Stimulated activated effector memory CD8-positive, alpha-beta T cell treated with anti-CD3 and anti-CD28 coated beads, Interleukin-12 subunit alpha, Interleukin-12 subunit beta, amount 100 ng/mL, for 72 hours (primary cell): Measurements from ENCODE around the gene KLHL1.

ENCODE experiments used
- ATAC-seq: fragments of 150-1000 bp; cut with Tn5 transposase; 2 replicates; pipeline ENCODE4 v1.10.0; 2021
- DNase-seq, 2 donors: peaks; one replicate each; pipeline ENCODE4 v3.0.0; 2021 to 2022; ENCODE audit warnings: low spot score in 2 of 2
- H3K27ac Mint-ChIP-seq: one replicate; pipeline ENCODE4 v1.8.0; 2022; ENCODE audit warnings: mild to moderate bottlenecking, mixed read lengths
- H3K36me3 Mint-ChIP-seq: one replicate; pipeline ENCODE4 v1.8.0; 2022; ENCODE audit warnings: mild to moderate bottlenecking, mixed read lengths
- H3K4me1 Mint-ChIP-seq: one replicate; pipeline ENCODE4 v1.8.0; 2022; ENCODE audit warnings: mixed read lengths
- H3K4me3 Mint-ChIP-seq: one replicate; pipeline ENCODE4 v1.8.0; 2022; ENCODE audit warnings: mild to moderate bottlenecking, mixed read lengths
- H3K9me3 Mint-ChIP-seq: one replicate; pipeline ENCODE4 v1.8.0; 2022; ENCODE audit warnings: mixed read lengths

The KLHL1 gene

DNA sequence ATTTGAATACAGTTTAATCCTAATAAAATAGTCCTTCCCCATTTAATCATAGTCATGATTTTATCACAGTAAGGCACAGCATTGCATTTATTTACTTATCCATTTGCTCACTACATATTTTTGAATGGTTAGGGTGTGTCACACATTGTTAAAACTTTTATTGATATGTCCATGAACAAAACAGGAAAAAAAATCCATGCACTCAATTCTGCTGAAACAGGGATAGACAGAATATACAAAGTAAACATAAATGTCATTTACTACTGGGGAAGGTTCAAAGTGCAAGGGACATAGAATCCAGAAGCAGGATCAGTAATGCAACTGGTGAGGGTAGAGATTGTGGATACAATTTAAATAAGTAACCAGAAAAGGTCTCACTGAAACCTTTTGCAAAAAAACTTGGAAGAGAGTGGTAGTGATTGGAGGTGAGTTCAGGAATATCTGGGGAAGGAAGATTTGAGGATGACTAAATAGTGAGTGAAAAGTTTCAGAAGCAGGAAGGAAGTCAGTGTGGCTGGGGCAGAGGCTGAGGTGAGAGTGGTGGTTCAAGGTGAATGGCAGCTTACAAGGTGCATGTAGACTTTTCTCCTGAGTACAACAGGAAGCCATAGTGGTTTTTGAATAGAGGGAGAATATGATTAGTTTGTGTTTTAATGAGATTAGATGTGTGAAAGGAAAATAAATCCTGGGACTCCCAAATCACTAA is 387.8 kb downstream of the KLHL1 start:
- ATAC-seq (no peak), DNase-seq (no peak)
- Mint-ChIP-seq H3K27ac (no peak overlapping the region), H3K36me3 (no peaks in the 10 kb centered on the region), H3K9me3 (peaks cover 10% of the 10 kb centered on the region), H3K4me3 (no peak overlapping the region), H3K4me1 (no peaks in the 10 kb centered on the region)

DNA sequence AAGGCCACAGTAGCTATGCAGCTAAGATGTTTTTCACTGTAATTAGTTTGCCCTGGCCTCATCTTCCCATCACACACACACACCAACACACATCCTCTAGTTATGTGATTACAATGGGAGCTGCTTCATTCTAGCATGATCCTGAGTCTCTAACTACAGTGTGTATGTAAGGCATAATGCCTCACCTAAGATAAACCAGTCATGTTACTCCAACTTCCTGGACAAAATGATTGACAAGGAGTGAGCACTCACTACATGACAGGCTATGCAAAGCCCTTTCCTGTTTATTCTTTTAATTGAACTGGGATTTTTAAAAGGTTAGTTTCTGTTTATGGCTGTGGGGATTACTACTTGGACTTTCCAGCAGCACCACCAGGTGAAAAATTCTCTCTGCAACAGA is 401.4 kb downstream of the KLHL1 start:
- no peak overlapping the region for H3K4me3 Mint-ChIP-seq
- DNase-seq (no peak), ATAC-seq (no peak)
- no peaks in the 10 kb centered on the region for H3K36me3 Mint-ChIP-seq
- no peak overlapping the region for H3K27ac Mint-ChIP-seq
- peaks cover 7% of the 10 kb centered on the region for H3K9me3 Mint-ChIP-seq
- H3K4me1 Mint-ChIP-seq: no peaks in the 10 kb centered on the region

DNA sequence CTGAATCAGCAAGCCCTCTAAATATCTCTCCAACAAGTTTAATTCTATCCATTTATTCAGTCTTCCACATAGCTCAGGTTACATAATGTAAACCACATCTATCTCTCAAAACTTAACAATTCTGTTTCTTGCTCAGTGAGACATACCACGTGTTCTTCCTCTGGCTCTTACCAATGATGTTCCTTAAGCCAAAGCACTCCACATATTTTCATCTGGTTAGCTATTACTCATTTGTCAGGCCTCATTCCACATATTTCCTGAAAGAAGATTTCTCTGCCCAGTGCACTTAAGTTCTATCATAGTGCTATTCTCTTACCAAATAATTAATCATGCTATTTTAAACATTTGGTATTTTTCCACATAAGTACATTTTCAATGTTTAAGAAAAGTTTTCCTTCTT is 403.9 kb downstream of the KLHL1 start:
- Mint-ChIP-seq H3K36me3 (no peaks in the 10 kb centered on the region), H3K9me3 (peaks cover 10% of the 10 kb centered on the region), H3K4me1 (no peaks in the 10 kb centered on the region), H3K27ac (no peak overlapping the region), H3K4me3 (no peak overlapping the region)
- DNase-seq: no peak
- ATAC-seq: no peak

DNA sequence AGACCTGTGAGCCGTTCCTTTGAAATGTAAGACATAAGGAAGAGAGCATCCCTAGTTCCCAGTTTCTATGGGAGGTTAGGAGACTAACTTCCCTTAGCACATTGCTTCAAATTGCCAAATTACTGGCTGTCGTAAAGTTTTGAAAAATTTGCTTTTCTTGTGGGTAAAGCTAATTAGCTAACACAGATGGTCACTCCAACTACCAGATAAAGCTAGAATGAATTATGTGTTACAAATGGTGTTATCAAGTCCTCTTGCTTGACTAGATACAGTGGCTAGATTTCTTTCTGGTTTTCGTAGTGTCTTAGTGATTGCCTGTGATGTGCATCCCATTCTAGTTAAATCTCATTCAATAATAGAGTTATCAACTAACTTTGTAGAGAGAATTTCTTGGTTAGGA is 417.3 kb downstream of the KLHL1 start:
- Mint-ChIP-seq H3K36me3 (no peaks in the 10 kb centered on the region), H3K27ac (no peak overlapping the region), H3K4me1 (no peaks in the 10 kb centered on the region), H3K4me3 (no peak overlapping the region), H3K9me3 (peaks cover 4% of the 10 kb centered on the region)
- ATAC-seq (no peak), DNase-seq (no peak)

DNA sequence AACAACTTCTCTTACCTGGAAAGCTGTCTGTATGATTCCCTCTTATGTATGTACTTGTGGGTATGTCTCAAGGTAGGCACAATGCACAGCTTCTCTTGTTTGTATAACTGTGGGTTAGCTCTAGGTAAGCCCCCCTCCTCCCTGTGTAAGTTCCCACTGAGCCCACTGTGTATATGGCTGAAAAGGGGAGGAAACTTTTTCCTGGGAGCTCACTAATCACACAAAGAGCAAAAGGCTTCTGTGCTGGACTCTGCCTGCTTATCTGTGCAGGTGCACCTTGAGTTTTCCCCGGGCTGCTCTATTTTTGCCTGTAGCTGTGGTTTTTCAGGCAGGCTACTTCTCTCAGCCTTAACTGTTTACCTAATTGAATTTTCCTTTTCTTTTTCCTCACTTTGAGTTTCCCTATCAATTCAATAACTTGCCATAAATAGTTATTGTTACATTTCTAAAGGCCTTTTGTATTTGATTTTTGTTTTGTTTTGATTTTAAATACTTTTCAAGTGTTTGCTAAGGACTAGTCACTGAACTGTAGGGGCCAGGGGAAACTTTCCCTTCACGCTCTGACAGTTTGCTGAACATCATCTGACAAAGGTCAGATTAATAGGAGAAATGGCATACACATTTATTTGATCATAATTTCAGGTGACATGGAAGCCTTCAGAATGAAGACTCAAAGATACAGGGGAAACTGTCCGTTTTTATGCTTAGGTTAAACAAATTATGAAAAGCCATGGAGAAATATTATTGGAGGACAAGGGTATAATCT is 424.1 kb downstream of the KLHL1 start:
- no peaks in the 10 kb centered on the region for H3K4me1 Mint-ChIP-seq
- DNase-seq: no peak
- H3K27ac Mint-ChIP-seq: no peak overlapping the region
- ATAC-seq: no peak
- H3K4me3 Mint-ChIP-seq: no peak overlapping the region
- H3K9me3 Mint-ChIP-seq: peaks cover 3% of the 10 kb centered on the region
- no peaks in the 10 kb centered on the region for H3K36me3 Mint-ChIP-seq

DNA sequence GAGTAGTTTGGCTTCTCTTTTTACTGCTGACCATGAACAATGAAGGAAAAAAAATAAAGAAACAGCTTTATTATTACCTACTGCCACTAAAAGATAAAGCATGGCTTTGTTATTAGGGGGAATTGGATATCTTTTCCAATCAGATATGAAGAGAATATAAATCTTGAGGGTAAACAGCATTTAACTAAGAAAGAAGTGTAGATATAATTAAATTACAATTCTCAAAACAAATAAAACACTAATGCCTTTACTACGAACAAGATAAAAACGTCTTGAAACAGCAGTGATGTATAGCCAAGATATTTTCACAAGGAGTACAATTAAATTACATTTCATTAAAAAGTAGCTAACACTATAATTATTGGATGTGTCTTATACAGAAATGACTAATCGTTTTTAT is 426.5 kb downstream of the KLHL1 start:
- DNase-seq: no peak
- peaks cover 6% of the 10 kb centered on the region for H3K9me3 Mint-ChIP-seq
- ATAC-seq: no peak
- H3K4me1 Mint-ChIP-seq: no peaks in the 10 kb centered on the region
- H3K4me3 Mint-ChIP-seq: no peak overlapping the region
- no peaks in the 10 kb centered on the region for H3K36me3 Mint-ChIP-seq
- H3K27ac Mint-ChIP-seq: no peak overlapping the region

DNA sequence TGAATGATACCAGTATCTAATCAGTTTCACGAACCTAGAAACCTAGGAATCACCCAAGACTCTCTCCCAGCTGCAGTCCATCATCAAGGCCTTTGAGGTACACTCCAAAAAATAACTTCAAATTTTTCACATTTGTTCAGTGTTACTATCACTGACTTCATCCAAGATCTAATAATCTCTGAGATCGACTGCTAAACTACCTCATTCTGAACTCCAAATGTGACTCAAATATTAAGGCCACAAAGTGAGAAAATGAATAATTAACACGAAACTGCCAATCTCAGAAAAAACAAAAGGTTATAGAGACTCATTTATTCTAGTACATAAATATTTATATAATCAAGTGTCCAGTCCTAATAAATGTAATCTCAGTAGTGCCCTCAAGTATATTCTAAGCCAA is 430.9 kb downstream of the KLHL1 start:
- ATAC-seq (no peak), DNase-seq (no peak)
- Mint-ChIP-seq H3K9me3 (peaks cover 9% of the 10 kb centered on the region), H3K4me1 (no peaks in the 10 kb centered on the region), H3K36me3 (no peaks in the 10 kb centered on the region), H3K27ac (no peak overlapping the region), H3K4me3 (no peak overlapping the region)

DNA sequence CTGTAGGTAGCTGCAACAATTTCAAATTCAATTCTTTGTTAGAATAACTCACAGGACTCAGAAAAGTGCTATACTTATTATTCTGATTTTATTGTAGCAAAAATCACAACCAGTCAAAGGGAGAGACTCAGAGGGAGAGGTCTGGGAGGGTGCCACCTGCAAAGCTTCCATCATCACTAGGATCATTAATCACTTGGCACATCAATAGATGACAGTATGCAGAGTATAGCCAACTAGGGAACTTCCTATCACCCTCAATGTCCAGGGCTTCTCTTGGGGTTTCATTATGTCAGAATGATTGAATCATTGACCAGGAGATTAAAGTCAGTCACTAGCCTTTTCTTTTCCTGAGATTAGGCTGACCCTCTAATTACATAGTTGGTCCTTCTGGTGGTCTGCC is 432.0 kb downstream of the KLHL1 start:
- DNase-seq (no peak), ATAC-seq (no peak)
- Mint-ChIP-seq H3K27ac (no peak overlapping the region), H3K9me3 (peaks cover 9% of the 10 kb centered on the region), H3K36me3 (no peaks in the 10 kb centered on the region), H3K4me3 (no peak overlapping the region), H3K4me1 (no peaks in the 10 kb centered on the region)

DNA sequence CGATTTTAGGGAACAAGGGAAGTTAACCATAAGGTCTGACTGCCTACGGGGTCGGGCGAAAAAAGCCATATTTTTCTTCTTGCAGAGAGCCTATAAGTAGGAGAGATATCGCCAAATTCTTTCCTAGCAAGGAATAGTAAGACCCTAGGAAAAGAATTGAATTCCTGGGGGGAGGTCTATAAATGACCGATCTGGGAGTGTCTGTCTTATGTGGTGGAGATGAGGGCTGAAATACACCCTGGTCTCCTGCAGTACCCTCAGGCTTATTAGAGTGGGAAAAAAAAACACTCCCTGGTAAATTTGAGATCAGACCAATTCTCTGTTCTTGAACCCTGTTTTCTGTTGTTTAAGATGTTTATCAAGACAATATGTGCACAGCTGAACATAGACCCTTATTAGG is 448.1 kb downstream of the KLHL1 start:
- DNase-seq (no peak), ATAC-seq (no peak)
- Mint-ChIP-seq H3K4me3 (no peak overlapping the region), H3K27ac (no peak overlapping the region), H3K4me1 (no peaks in the 10 kb centered on the region), H3K36me3 (no peaks in the 10 kb centered on the region), H3K9me3 (peaks cover 24% of the 10 kb centered on the region)

DNA sequence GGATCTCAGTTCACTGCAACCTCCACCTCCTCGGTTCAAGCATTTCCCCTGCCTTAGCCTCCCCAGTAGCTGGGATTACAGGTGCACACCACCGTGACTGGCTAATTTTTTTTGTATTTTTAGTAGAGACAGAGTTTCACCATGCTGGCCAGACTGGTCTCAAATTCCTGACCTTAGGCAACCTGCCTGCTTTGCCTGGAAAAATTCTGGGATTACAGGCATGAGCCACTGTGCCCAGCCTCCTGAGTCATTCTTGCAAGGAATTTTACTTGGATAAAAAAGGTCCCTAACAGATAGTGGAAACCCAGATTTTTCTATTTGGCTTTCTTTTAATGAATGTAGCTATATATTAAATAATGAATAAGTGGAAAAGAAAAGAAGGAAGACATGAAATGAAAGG is 450.6 kb downstream of the KLHL1 start:
- Mint-ChIP-seq H3K4me3 (no peak overlapping the region), H3K36me3 (no peaks in the 10 kb centered on the region), H3K27ac (no peak overlapping the region), H3K9me3 (peaks cover 23% of the 10 kb centered on the region), H3K4me1 (no peaks in the 10 kb centered on the region)
- ATAC-seq: no peak
- DNase-seq: no peak

DNA sequence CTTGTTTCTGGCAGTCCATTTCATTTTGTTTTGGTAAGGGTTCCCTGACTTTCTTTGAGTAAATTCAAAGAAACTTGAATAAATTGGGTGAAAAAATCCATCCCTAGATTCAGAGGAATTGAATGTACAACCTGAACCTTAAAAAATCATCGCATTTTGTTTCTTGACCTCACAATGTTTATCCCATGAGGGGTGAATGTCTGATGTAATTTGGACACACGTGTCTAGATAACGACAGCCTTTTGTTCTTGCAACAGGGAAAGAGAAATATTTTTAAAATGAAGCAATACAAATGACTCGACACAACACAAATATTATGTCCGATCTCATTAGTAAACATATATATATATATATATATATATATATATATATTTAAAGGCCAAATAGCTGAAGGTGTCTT is 453.9 kb downstream of the KLHL1 start:
- H3K4me3 Mint-ChIP-seq: no peak overlapping the region
- no peak for ATAC-seq
- no peaks in the 10 kb centered on the region for H3K36me3 Mint-ChIP-seq

More for the DNA sequence above, 453.9 kb downstream of the KLHL1 start:
- no peak overlapping the region for H3K27ac Mint-ChIP-seq
- H3K9me3 Mint-ChIP-seq: peaks cover 20% of the 10 kb centered on the region
- no peak for DNase-seq
- no peaks in the 10 kb centered on the region for H3K4me1 Mint-ChIP-seq
